NCI-H748 (cell line): ENCODE results near the gene C1orf159.
"Not testable (repeated sequence)": the region's sequence is repeated elsewhere in the genome, so short reads cannot be mapped to it uniquely, and the experiment has no call there.

Experiments
- DNase-seq: peaks from one replicate; lab custom pipeline; 2025; ENCODE audit not compliant: unreplicated experiment; lab: John Stamatoyannopoulos, UW

The C1orf159 gene

GRCh38 chr1:1069711-1070676 is 45.9 kb downstream of the C1orf159 start:
- no peak for DNase-seq

- peak; percentile 85 for DNase-seq
Measured at GRCh38 chr1:1069056-1069710, 46.7 kb downstream of the C1orf159 start.

- peak; percentile 80 for DNase-seq
Measured at GRCh38 chr1:1068517-1069055, 47.3 kb downstream of the C1orf159 start.

GRCh38 chr1:1067860-1068516 is 47.9 kb downstream of the C1orf159 start:
- DNase-seq, result peak; percentile 19

DNA sequence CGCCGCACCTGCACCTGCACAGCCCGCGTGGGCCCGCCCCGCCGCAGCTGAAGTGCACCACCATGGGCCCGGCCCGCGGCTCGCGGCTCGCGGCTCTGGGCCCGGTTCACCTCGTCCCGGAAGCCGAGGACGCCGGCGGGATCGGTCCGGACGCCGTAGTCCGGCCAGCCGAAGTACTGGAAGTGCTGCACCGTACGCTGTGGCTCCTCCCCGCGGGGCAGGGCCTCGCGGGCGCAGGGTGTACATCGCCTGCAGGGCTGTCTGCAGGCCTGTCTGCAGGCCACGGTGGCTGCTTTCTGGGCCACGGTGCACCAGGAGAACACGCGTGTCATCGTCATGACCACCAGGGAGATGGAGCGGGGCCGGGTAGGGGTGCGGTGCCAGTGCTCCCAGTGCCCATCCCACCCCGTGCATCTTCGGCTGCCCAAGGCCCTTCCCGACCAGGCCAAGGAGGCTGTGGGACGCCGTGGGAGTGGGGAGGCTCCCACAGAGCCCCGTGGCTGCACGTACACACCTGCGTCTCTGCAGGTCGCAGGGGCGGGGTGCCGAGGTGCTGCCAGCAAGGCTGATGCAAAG is 48.5 kb downstream of the C1orf159 start:
- no peak for DNase-seq

GRCh38 chr1:1066403-1067283 is 49.2 kb downstream of the C1orf159 start:
- DNase-seq, result no peak

- not testable (repeated sequence) for DNase-seq
Measured at GRCh38 chr1:1065940-1066304, 50.0 kb downstream of the C1orf159 start.

DNA sequence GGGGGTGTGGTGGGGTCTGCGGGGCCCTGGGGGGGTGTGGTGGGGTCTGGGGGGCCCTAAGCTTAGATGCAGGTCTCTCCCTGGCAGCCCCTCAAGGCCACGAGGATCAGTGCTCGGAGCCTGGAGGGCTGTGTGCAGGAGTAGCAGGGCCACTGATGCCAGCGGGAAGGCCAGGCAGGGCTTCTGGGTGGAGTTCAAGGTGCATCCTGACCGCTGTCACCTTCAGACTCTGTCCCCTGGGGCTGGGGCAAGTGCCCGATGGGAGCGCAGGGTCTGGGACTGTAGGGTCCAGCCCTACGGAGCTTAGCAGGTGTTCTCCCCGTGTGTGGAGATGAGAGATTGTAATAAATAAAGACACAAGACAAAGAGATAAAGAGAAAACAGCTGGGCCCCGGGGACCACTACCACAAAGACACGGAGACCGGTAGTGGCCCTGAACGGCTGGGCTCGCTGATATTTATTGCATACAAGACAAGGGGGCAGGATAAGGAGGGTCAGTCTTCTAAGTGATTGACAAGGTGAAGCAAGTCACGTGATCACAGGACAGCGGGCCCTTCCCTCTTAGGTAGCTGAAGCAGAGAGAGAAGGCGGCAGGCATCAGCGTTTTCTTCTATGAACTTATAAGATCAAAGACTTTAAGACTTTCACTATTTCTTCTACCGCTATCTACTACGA is 50.5 kb downstream of the C1orf159 start:
- DNase-seq, result no peak

- DNase-seq, result peak; percentile 35
Measured at GRCh38 chr1:1063945-1064831, 51.7 kb downstream of the C1orf159 start.

DNA sequence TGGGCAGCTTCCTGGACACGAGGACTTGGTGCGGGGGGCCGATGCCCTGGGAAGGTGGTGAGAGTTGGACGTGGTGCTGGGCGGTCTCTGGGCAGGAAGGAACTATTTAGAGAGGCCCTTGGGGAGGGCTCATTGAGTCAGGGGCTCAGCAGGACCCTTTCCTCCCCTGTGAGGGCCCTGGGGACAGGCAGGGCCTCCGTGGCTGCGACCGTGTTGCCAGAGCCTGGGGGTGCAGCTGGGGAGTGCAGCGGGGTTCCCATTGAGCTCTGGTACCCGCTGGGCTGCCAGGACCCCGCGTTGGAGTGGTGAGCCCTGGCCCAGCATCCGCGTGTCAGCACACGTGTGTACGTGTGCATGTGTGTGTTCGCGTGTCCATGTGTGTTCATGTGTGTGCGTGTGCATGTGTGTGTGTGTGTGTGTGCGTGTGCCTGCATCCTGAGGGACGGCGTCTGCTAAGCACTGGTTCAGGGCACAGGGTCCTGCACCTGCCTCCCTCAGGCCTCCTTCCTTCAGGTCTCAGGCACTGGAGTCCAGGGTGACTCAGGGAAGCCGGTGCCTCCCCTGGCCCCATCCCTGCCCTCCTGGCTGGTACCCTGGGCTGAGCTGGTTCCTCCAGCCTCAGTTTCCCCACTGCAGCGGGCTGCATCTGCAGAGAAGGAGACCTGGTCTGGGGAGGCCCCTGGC is 52.5 kb downstream of the C1orf159 start:
- DNase-seq, result no peak

GRCh38 chr1:1062348-1063163 is 53.3 kb downstream of the C1orf159 start:
- no peak for DNase-seq

DNA sequence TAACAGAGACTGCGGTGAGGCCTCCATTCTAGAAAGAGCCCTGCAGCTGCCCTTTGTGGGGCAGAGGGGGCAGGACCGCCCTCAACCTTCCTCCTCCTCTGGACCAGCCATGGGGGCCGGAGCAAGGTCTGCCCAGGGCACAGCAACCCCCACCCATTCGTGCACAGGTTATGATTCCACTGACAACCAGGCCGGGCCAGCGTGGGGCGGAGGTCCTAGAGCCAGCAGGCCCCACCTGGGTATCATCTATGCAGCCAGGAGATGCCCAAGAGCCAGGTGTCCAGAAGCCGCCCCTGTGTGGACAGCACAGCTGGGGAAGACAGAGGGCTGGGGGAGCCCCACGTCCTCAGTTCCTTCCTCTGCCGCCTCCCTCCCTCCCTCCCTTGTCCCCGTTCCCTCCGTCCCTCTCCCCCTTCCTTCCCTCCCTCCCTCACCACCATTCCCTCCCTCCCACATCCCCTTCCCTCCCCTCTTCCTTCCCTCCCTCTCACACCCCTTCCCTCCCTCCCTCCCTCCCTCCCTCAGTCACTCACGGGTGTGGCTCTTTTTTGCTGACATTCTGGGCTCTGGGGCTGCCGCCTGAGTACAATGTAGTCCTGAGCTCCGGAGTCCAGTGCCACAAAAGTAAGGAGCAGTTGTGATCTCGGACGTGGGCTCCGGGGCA is 54.1 kb downstream of the C1orf159 start:
- peak; percentile 24 for DNase-seq

- DNase-seq, result no peak
Measured at GRCh38 chr1:1060281-1061000, 55.4 kb downstream of the C1orf159 start.

DNA sequence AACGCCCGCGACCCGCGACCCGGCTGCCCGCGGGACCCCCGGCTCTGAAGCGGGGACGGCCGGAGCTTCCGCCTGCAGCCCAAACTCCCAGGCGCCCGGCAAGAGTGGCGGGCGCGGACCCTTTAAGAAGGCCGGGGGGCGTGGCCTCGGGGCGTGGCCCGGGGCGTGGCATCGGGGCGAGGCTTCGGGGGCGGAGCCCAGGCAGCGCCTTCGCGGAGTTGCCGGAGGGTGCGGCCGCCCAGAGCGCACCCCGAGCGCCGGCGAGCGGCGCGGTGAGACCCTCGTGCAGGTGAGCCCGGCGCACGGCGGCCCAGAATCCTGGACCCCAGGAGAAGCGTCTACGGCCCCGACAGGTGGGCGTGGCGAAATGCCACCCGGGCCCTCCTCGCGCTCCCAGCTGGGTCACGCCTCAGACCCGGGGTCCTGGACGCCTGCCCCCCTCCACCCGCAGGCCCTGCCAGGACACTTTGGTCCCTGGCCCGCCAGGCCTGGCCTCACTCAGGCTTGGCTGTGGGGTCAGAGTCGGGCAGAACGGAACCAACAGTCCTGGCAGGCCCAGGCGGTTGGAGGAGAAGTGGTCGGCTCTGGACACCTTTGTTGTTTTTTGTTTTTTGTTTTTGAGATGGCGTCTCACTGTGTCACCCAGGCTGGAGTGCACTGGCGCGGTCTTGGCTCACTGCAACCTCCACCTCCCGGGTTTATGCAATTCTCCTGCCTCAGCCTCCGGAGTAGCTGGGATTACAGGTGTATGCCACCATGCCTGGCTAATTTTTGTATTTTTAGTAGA is 56.2 kb downstream of the C1orf159 start:
- peak; percentile 80 for DNase-seq

DNA sequence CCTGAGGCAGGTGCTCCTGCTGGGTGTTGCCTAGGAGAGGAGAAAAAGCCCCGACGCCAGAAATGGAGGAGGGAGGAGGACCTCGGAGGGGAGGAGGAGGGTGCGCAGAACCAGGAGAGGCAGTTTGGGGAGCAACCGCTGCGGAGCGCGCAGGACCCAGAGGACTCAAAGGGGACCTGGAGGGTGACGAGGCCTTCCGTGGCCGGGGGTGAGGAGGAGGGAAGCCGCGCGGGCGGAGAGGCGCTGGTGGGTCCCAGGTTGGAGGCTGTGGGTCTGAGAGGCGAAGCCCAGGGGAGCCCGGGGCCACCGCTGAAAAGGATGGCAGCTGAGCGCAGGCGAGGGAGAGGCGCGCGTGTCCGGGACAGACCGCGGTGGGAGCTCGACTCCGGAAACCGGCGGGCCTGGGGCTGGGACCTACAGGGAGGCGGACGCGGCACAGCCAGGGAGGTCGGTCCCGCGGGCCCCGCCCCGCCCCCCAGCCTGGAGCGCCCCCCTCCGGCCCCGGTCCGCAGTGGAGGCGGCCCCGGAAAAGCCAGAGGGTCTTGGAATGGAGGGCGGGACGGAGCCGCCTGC is 56.9 kb downstream of the C1orf159 start:
- DNase-seq, result peak; percentile 55
